HG03439 (cell line): ENCODE measurements around the gene ETV7.

Experiments
- ATAC-seq: cut with Tn5 transposase; IDR thresholded peaks from one replicate; pipeline ENCODE4 v1.9.1; 2021; ENCODE audit warnings: mild to moderate bottlenecking, moderate library complexity; ENCODE audit not compliant: unreplicated experiment

ETV7 gene

GRCh38 chr6:36384095-36384494 is 3.4 kb downstream of the ETV7 start:
- ATAC-seq: no peak

- ATAC-seq: no peak
These were observed 3.9 kb downstream of the ETV7 start for GRCh38 chr6:36383606-36384005.

GRCh38 chr6:36382976-36383375 is 4.5 kb downstream of the ETV7 start:
- no peak for ATAC-seq

- no peak for ATAC-seq
These were observed 5.7 kb downstream of the ETV7 start for GRCh38 chr6:36381502-36382389.

- ATAC-seq: no peak
These were observed 7.3 kb downstream of the ETV7 start for GRCh38 chr6:36380166-36380565.

GRCh38 chr6:36378936-36379335 is 8.5 kb downstream of the ETV7 start:
- no peak for ATAC-seq

- no peak for ATAC-seq
These were observed 9.1 kb downstream of the ETV7 start for GRCh38 chr6:36378243-36378920.

GRCh38 chr6:36377594-36377993 is 9.9 kb downstream of the ETV7 start:
- ATAC-seq: no peak

GRCh38 chr6:36376742-36377141 is 10.7 kb downstream of the ETV7 start:
- ATAC-seq: no peak

GRCh38 chr6:36376183-36376582 is 11.3 kb downstream of the ETV7 start:
- ATAC-seq: no peak

- no peak for ATAC-seq
These were observed 11.8 kb downstream of the ETV7 start for GRCh38 chr6:36375644-36376155.

- no peak for ATAC-seq
These were observed 12.5 kb downstream of the ETV7 start for GRCh38 chr6:36374972-36375371.

- no peak for ATAC-seq
These were observed 13.3 kb downstream of the ETV7 start for GRCh38 chr6:36374194-36374593.

GRCh38 chr6:36373368-36374019 is 14.0 kb downstream of the ETV7 start:
- ATAC-seq: no peak

GRCh38 chr6:36372088-36372487 is 15.4 kb downstream of the ETV7 start:
- no peak for ATAC-seq

GRCh38 chr6:36371211-36371610 is 16.3 kb downstream of the ETV7 start:
- no peak for ATAC-seq

- no peak for ATAC-seq
These were observed 16.8 kb downstream of the ETV7 start for GRCh38 chr6:36370638-36371037.

GRCh38 chr6:36368921-36369865 is 18.3 kb downstream of the ETV7 start:
- no peak for ATAC-seq

GRCh38 chr6:36368421-36368820 is 19.0 kb downstream of the ETV7 start:
- ATAC-seq: no peak

- no peak for ATAC-seq
These were observed 19.7 kb downstream of the ETV7 start for GRCh38 chr6:36367743-36368142.
